ENCODE data around the gene GCC1.

GCC1 gene

GRCh38 chr7:127585044-127585953 is at the start of gene GCC1:
Gene GCC1 (minus strand): TSS chr7:127585596. CDS start chr7:127585182, 414 bp downstream.
- Histone ChIP-seq H3K9me3 (ENCODE audit: control insufficient read depth, low read length) (no peaks in the 10 kb centered on the region), H3K4me1 (ENCODE audit: control insufficient read depth, insufficient read depth, low read length) (peaks cover 70% of the 10 kb centered on the region), H3K9ac (ENCODE audit: low read length) (peak within 1 kb of the TSS; percentile 92), H3K4me3 (ENCODE audit: low read length) (peak within 1 kb of the TSS; percentile 96), H3K27me3 (replicated peaks; ENCODE audit: control insufficient read depth, insufficient read depth, low read length) (no peaks in the 10 kb centered on the region), H3K36me3 (ENCODE audit: control insufficient read depth, insufficient read depth, low read length, severe bottlenecking) (peaks cover 19% of the 10 kb centered on the region)
- peak; percentile 97 for DNase-seq (ENCODE audit: low read depth)

GRCh38 chr7:127632276-127632910 is 47.0 kb upstream of the GCC1 start:
- Histone ChIP-seq H3K36me3 (ENCODE audit: control insufficient read depth, insufficient read depth, low read length, severe bottlenecking) (no peaks in the 10 kb centered on the region), H3K4me1 (ENCODE audit: control insufficient read depth, insufficient read depth, low read length) (peaks cover 17% of the 10 kb centered on the region), H3K9me3 (ENCODE audit: control insufficient read depth, low read length) (no peaks in the 10 kb centered on the region), H3K27me3 (replicated peaks; ENCODE audit: control insufficient read depth, insufficient read depth, low read length) (no peaks in the 10 kb centered on the region), H3K9ac (ENCODE audit: low read length) (no peak overlapping the region), H3K4me3 (ENCODE audit: low read length) (no peak overlapping the region)
- DNase-seq (ENCODE audit: low read depth) = peak; percentile 44

GRCh38 chr7:127629268-127629854 is 44.0 kb upstream of the GCC1 start:
- Histone ChIP-seq H3K27me3 (replicated peaks; ENCODE audit: control insufficient read depth, insufficient read depth, low read length) (no peaks in the 10 kb centered on the region), H3K9ac (ENCODE audit: low read length) (no peak overlapping the region), H3K4me1 (ENCODE audit: control insufficient read depth, insufficient read depth, low read length) (peaks cover 8% of the 10 kb centered on the region), H3K4me3 (ENCODE audit: low read length) (no peak overlapping the region), H3K9me3 (ENCODE audit: control insufficient read depth, low read length) (no peaks in the 10 kb centered on the region), H3K36me3 (ENCODE audit: control insufficient read depth, insufficient read depth, low read length, severe bottlenecking) (no peaks in the 10 kb centered on the region)
- DNase-seq (ENCODE audit: low read depth) = no peak

- Histone ChIP-seq H3K4me3 (ENCODE audit: low read length) (no peak overlapping the region), H3K9ac (ENCODE audit: low read length) (no peak overlapping the region), H3K4me1 (ENCODE audit: control insufficient read depth, insufficient read depth, low read length) (peaks cover 8% of the 10 kb centered on the region), H3K36me3 (ENCODE audit: control insufficient read depth, insufficient read depth, low read length, severe bottlenecking) (no peaks in the 10 kb centered on the region), H3K27me3 (replicated peaks; ENCODE audit: control insufficient read depth, insufficient read depth, low read length) (no peaks in the 10 kb centered on the region), H3K9me3 (ENCODE audit: control insufficient read depth, low read length) (no peaks in the 10 kb centered on the region)
- no peak for DNase-seq (ENCODE audit: low read depth)
Observed at GRCh38 chr7:127628445-127628844, 43.0 kb upstream of the GCC1 start.

GRCh38 chr7:127625331-127625730 is 39.9 kb upstream of the GCC1 start:
- Histone ChIP-seq H3K9me3 (ENCODE audit: control insufficient read depth, low read length) (no peaks in the 10 kb centered on the region), H3K27me3 (replicated peaks; ENCODE audit: control insufficient read depth, insufficient read depth, low read length) (peaks cover 24% of the 10 kb centered on the region), H3K4me1 (ENCODE audit: control insufficient read depth, insufficient read depth, low read length) (no peaks in the 10 kb centered on the region), H3K4me3 (ENCODE audit: low read length) (no peak overlapping the region), H3K9ac (ENCODE audit: low read length) (no peak overlapping the region), H3K36me3 (ENCODE audit: control insufficient read depth, insufficient read depth, low read length, severe bottlenecking) (no peaks in the 10 kb centered on the region)
- no peak for DNase-seq (ENCODE audit: low read depth)

- Histone ChIP-seq H3K9me3 (ENCODE audit: control insufficient read depth, low read length) (no peaks in the 10 kb centered on the region), H3K36me3 (ENCODE audit: control insufficient read depth, insufficient read depth, low read length, severe bottlenecking) (no peaks in the 10 kb centered on the region), H3K27me3 (replicated peaks; ENCODE audit: control insufficient read depth, insufficient read depth, low read length) (peaks cover 64% of the 10 kb centered on the region), H3K4me1 (ENCODE audit: control insufficient read depth, insufficient read depth, low read length) (no peaks in the 10 kb centered on the region), H3K9ac (ENCODE audit: low read length) (no peak overlapping the region), H3K4me3 (ENCODE audit: low read length) (no peak overlapping the region)
- no peak for DNase-seq (ENCODE audit: low read depth)
Observed at GRCh38 chr7:127620406-127621233, 35.2 kb upstream of the GCC1 start.

- Histone ChIP-seq H3K4me3 (ENCODE audit: low read length) (no peak overlapping the region), H3K4me1 (ENCODE audit: control insufficient read depth, insufficient read depth, low read length) (no peaks in the 10 kb centered on the region), H3K9ac (ENCODE audit: low read length) (no peak overlapping the region), H3K27me3 (replicated peaks; ENCODE audit: control insufficient read depth, insufficient read depth, low read length) (peaks cover 69% of the 10 kb centered on the region), H3K9me3 (ENCODE audit: control insufficient read depth, low read length) (no peaks in the 10 kb centered on the region), H3K36me3 (ENCODE audit: control insufficient read depth, insufficient read depth, low read length, severe bottlenecking) (no peaks in the 10 kb centered on the region)
- DNase-seq (ENCODE audit: low read depth) = no peak
Observed at GRCh38 chr7:127619681-127620405, 34.4 kb upstream of the GCC1 start.

GRCh38 chr7:127618775-127619174 is 33.4 kb upstream of the GCC1 start:
- H3K9me3 ChIP-seq (ENCODE audit: control insufficient read depth, low read length) = no peaks in the 10 kb centered on the region
- H3K4me3 ChIP-seq (ENCODE audit: low read length) = no peak overlapping the region
- DNase-seq (ENCODE audit: low read depth) = no peak
- H3K27me3 ChIP-seq (replicated peaks; ENCODE audit: control insufficient read depth, insufficient read depth, low read length) = peaks cover 78% of the 10 kb centered on the region
- no peaks in the 10 kb centered on the region for H3K4me1 ChIP-seq (ENCODE audit: control insufficient read depth, insufficient read depth, low read length)
- no peaks in the 10 kb centered on the region for H3K36me3 ChIP-seq (ENCODE audit: control insufficient read depth, insufficient read depth, low read length, severe bottlenecking)
- no peak overlapping the region for H3K9ac ChIP-seq (ENCODE audit: low read length)

GRCh38 chr7:127618042-127618441 is 32.6 kb upstream of the GCC1 start, which contains the start of gene PAX4:
Gene PAX4 (minus strand): TSS chr7:127618142. CDS start chr7:127615928, 2,214 bp downstream.
- Histone ChIP-seq H3K4me1 (ENCODE audit: control insufficient read depth, insufficient read depth, low read length) (no peaks in the 10 kb centered on the region), H3K27me3 (replicated peaks; ENCODE audit: control insufficient read depth, insufficient read depth, low read length) (peaks cover 84% of the 10 kb centered on the region)

GRCh38 chr7:127616724-127617123 is 31.3 kb upstream of the GCC1 start:
- no peak overlapping the region for H3K9ac ChIP-seq (ENCODE audit: low read length)
- no peaks in the 10 kb centered on the region for H3K36me3 ChIP-seq (ENCODE audit: control insufficient read depth, insufficient read depth, low read length, severe bottlenecking)
- no peak overlapping the region for H3K4me3 ChIP-seq (ENCODE audit: low read length)
- no peak for DNase-seq (ENCODE audit: low read depth)
- H3K4me1 ChIP-seq (ENCODE audit: control insufficient read depth, insufficient read depth, low read length) = no peaks in the 10 kb centered on the region
- peaks cover 77% of the 10 kb centered on the region for H3K27me3 ChIP-seq (replicated peaks; ENCODE audit: control insufficient read depth, insufficient read depth, low read length)
- no peaks in the 10 kb centered on the region for H3K9me3 ChIP-seq (ENCODE audit: control insufficient read depth, low read length)

More at GRCh38 chr7:127618042-127618441, 32.6 kb upstream of the GCC1 start, which contains the start of gene PAX4:
- no peaks in the 10 kb centered on the region for H3K9me3 ChIP-seq (ENCODE audit: control insufficient read depth, low read length)
- no peak for DNase-seq (ENCODE audit: low read depth)
- H3K4me3 ChIP-seq (ENCODE audit: low read length) = no peak within 1 kb of the TSS
- no peaks in the 10 kb centered on the region for H3K36me3 ChIP-seq (ENCODE audit: control insufficient read depth, insufficient read depth, low read length, severe bottlenecking)
- H3K9ac ChIP-seq (ENCODE audit: low read length) = no peak within 1 kb of the TSS
